Measurements from ENCODE around the gene C18orf63.
"Not testable (repeated sequence)": the region's sequence is repeated elsewhere in the genome, so short reads cannot be mapped to it uniquely, and the experiment has no call there.

The C18orf63 gene

GRCh38 chr18:74284191-74284979, 31.3 kb upstream of the C18orf63 start:
- TF ChIP-seq MYC (IDR thresholded peaks at IDR 0.05; ENCODE audit: low read depth, low read length), result no peak
- no peak for TF ChIP-seq POLR2A (IDR thresholded peaks at IDR 0.05; ENCODE audit: extremely low read depth, insufficient read length)
- TF ChIP-seq, protein P1, sequence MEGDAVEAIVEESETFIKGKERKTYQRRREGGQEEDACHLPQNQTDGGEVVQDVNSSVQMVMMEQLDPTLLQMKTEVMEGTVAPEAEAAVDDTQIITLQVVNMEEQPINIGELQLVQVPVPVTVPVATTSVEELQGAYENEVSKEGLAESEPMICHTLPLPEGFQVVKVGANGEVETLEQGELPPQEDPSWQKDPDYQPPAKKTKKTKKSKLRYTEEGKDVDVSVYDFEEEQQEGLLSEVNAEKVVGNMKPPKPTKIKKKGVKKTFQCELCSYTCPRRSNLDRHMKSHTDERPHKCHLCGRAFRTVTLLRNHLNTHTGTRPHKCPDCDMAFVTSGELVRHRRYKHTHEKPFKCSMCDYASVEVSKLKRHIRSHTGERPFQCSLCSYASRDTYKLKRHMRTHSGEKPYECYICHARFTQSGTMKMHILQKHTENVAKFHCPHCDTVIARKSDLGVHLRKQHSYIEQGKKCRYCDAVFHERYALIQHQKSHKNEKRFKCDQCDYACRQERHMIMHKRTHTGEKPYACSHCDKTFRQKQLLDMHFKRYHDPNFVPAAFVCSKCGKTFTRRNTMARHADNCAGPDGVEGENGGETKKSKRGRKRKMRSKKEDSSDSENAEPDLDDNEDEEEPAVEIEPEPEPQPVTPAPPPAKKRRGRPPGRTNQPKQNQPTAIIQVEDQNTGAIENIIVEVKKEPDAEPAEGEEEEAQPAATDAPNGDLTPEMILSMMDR (IDR thresholded peaks at IDR 0.05; ENCODE audit: low read depth, low read length), result no peak
- TF ChIP-seq, protein P2, sequence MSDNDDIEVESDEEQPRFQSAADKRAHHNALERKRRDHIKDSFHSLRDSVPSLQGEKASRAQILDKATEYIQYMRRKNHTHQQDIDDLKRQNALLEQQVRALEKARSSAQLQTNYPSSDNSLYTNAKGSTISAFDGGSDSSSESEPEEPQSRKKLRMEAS (IDR thresholded peaks at IDR 0.05; ENCODE audit: low read depth, low read length), result no peak
- no peak for DNase-seq (ENCODE audit: low read depth)
- H3K4me3 ChIP-seq (ENCODE audit: low read depth, low read length), result no peak overlapping the region

DNA sequence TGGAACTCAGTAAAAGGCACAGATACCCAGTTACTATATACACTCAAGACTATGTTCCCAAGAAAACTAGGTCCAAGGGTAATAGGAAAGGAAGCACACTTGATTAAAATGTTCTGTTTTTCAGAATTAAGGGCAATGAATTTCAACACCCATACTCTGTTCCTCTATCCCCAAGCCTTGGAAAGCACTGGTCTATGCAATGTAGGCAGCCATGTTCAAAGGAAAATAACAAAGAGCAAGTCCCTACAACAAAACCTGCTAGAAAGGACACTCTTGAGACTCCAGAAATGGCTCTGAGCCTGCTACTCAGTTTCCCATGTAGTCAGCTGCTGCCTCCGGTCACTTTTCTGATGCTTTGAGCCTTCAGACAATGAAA, 30.7 kb upstream of the C18orf63 start:
- no peak for TF ChIP-seq POLR2A (IDR thresholded peaks at IDR 0.05; ENCODE audit: extremely low read depth, insufficient read length)
- TF ChIP-seq, protein P1 (IDR thresholded peaks at IDR 0.05; ENCODE audit: low read depth, low read length), result no peak
- TF ChIP-seq, protein P2 (IDR thresholded peaks at IDR 0.05; ENCODE audit: low read depth, low read length), result no peak
- no peak for TF ChIP-seq MYC (IDR thresholded peaks at IDR 0.05; ENCODE audit: low read depth, low read length)
- DNase-seq (ENCODE audit: low read depth), result no peak
- no peak overlapping the region for H3K4me3 ChIP-seq (ENCODE audit: low read depth, low read length)

GRCh38 chr18:74285583-74285982, 30.1 kb upstream of the C18orf63 start:
- DNase-seq (ENCODE audit: low read depth); H3K4me3 ChIP-seq (ENCODE audit: low read depth, low read length): not testable (repeated sequence)

GRCh38 chr18:74286106-74286855, 29.4 kb upstream of the C18orf63 start:
- TF ChIP-seq, protein P2 (IDR thresholded peaks at IDR 0.05; ENCODE audit: low read depth, low read length), result no peak
- TF ChIP-seq MYC (IDR thresholded peaks at IDR 0.05; ENCODE audit: low read depth, low read length), result no peak
- TF ChIP-seq, protein P1 (IDR thresholded peaks at IDR 0.05; ENCODE audit: low read depth, low read length), result no peak
- H3K4me3 ChIP-seq (ENCODE audit: low read depth, low read length), result no peak overlapping the region
- no peak for DNase-seq (ENCODE audit: low read depth)

DNA sequence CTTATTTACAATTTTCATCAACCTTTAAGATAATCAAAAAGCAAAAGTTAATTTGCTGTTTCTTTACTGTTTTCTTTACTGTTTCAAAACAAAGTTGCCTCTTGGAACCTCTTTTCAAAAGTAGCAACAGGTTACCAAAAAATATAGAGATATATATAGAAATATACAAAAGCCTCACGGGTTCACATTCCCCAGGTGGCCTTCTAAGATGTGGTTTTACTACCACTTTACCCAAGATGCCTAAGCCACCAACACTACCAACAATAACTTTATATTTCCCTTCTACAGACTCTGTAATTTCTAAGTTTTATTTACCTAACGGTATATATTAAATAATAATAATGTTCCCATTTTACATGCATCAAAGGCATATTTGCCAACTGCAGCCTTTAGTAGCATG, 28.8 kb upstream of the C18orf63 start:
- no peak for DNase-seq (ENCODE audit: low read depth)
- no peak overlapping the region for H3K4me3 ChIP-seq (ENCODE audit: low read depth, low read length)
- TF ChIP-seq, protein P2 (IDR thresholded peaks at IDR 0.05; ENCODE audit: low read depth, low read length), result no peak
- TF ChIP-seq POLR2A (IDR thresholded peaks at IDR 0.05; ENCODE audit: extremely low read depth, insufficient read length) (no peak), MYC (IDR thresholded peaks at IDR 0.05; ENCODE audit: low read depth, low read length) (no peak)
- TF ChIP-seq, protein P1 (IDR thresholded peaks at IDR 0.05; ENCODE audit: low read depth, low read length), result no peak

DNA sequence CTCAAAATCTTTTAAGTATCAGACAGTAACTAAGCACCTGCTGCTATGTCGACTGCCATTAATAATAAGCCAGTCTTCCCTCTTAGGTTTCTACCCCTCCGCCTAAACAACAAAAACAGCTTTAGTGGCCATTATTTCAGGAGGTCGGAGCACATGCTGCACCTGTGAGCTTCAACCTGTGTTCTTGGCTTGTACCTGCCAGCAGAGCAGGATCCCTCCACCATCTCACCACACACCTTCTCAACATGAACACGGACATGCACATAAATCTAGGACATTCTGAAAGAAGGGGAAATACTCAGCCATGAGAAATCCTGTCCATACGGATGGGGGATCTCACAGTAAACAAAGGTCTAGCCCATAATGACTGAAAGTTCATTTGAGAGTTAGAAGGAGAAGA, 27.6 kb upstream of the C18orf63 start:
- no peak overlapping the region for H3K4me3 ChIP-seq (ENCODE audit: low read depth, low read length)
- DNase-seq (ENCODE audit: low read depth), result no peak
- TF ChIP-seq, protein P2 (IDR thresholded peaks at IDR 0.05; ENCODE audit: low read depth, low read length), result no peak

Measured in NB4 (cell line).